Hematopoietic multipotent progenitor cell treated with erythropoietin and hydrocortisone succinate and interleukin-3 and kit ligand, for 4 days (in vitro differentiated cells): Measurements from ENCODE around the gene ADORA1.

Source experiments
- DNase-seq: peaks from one replicate; pipeline ENCODE4 v3.0.0-alpha.2; 2015

The ADORA1 gene

DNA sequence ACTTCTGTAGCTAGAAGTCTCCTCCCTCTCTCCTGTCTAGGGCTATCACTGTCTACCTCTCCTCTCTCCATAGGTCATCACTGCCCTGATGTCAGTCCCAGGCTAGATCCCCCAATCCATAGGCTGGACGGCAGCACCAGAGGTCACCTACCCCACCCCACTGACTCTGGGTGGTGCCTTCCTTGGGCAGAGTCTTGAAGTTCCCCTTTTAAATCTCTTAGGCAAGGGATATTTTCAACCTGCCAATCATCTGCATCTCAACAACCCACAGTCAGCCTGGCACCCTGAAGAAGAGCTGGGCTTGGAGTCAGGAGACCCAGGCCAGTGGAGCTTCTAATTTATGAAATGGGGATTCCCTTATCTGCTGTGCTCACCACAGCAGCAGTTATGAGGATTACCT, 34.9 kb downstream of the ADORA1 start:
- DNase-seq = peak; percentile 32

DNA sequence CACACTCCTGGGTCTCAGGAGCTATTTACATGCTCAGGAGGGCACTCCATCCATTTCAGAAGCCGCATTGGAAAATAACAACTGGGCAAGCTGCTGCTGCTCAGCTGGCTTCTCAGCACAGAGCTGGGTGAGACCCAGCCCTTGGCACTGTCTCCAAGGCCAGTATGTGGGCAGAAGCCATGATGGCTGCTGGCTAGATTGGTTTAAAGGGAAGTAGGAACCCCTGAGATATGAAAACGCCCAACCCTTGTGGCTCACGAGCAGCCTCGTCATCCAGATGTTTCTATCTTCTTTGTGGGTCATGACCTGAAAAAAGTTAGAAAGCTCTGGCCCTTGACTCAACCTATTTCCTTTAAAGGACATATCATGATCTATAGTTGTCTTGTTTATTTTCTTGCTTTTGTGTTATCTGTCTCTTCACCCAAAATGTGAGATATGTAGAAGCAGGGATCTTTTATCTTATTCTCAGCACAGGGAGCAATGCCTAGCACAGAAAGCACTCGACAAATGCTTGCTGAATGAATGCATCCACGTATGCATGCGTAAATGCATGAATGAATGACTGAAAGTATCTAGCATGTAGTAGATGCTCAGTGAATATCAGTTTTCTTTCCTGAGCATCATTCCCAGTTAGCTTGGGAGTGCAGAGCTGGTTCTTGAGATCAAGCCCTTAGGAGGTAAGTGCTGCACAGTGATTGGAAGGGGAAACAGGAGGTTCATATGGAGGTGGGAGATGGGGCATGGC, 36.5 kb downstream of the ADORA1 start:
- DNase-seq = peak; percentile 82

DNA sequence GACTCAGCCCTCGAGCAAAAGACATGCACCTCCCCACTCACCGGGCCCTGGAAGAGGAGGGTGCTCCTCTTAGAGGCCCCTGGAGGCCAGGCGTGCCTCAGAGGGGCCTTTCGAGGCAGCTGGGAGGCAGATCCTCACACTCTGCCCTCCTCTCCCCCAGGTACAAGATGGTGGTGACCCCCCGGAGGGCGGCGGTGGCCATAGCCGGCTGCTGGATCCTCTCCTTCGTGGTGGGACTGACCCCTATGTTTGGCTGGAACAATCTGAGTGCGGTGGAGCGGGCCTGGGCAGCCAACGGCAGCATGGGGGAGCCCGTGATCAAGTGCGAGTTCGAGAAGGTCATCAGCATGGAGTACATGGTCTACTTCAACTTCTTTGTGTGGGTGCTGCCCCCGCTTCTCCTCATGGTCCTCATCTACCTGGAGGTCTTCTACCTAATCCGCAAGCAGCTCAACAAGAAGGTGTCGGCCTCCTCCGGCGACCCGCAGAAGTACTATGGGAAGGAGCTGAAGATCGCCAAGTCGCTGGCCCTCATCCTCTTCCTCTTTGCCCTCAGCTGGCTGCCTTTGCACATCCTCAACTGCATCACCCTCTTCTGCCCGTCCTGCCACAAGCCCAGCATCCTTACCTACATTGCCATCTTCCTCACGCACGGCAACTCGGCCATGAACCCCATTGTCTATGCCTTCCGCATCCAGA, 37.7 kb downstream of the ADORA1 start:
- no peak for DNase-seq

DNA sequence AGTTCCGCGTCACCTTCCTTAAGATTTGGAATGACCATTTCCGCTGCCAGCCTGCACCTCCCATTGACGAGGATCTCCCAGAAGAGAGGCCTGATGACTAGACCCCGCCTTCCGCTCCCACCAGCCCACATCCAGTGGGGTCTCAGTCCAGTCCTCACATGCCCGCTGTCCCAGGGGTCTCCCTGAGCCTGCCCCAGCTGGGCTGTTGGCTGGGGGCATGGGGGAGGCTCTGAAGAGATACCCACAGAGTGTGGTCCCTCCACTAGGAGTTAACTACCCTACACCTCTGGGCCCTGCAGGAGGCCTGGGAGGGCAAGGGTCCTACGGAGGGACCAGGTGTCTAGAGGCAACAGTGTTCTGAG, 38.3 kb downstream of the ADORA1 start:
- no peak for DNase-seq

DNA sequence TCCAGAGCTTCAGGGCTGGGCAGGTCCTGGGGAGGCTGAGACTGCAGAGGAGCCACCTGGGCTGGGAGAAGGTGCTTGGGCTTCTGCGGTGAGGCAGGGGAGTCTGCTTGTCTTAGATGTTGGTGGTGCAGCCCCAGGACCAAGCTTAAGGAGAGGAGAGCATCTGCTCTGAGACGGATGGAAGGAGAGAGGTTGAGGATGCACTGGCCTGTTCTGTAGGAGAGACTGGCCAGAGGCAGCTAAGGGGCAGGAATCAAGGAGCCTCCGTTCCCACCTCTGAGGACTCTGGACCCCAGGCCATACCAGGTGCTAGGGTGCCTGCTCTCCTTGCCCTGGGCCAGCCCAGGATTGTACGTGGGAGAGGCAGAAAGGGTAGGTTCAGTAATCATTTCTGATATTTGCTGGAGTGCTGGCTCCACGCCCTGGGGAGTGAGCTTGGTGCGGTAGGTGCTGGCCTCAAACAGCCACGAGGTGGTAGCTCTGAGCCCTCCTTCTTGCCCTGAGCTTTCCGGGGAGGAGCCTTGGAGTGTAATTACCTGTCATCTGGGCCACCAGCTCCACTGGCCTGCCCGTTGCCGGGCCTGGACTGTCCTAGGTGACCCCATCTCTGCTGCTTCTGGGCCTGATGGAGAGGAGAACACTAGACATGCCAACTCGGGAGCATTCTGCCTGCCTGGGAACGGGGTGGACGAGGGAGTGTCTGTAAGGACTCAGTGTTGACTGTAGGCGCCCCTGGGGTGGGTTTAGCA, 38.8 kb downstream of the ADORA1 start:
- peak; percentile 50 for DNase-seq

DNA sequence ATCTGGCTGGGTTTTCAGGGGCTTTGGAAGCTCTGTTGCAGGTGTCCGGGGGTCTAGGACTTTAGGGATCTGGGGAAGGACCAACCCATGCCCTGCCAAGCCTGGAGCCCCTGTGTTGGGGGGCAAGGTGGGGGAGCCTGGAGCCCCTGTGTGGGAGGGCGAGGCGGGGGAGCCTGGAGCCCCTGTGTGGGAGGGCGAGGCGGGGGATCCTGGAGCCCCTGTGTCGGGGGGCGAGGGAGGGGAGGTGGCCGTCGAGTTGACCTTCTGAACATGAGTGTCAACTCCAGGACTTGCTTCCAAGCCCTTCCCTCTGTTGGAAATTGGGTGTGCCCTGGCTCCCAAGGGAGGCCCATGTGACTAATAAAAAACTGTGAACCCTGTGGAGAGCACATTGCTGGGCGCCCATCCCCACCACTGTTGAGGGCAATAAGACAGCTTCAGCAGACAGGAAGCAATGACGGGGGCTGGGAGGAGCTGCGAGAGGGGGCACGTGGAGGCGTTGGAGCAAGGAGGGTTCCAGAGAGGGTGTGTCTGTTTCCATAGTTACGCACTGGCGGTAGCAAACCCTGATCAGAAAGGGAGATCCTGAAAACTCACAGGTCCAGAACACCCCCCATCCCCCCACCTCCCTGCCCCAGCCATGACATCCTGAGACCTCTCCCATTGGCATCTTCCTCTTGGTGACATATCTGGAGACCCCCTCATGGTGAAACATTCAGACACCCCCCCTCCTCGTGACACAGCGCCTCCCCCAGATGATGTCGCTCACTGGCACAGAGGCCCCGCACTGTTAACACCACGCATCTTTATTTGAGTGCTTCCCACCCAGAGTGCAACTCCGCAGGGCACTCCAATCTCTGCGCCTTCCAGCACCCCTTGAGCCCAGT, 39.7 kb downstream of the ADORA1 start:
- DNase-seq = peak; percentile 52

DNA sequence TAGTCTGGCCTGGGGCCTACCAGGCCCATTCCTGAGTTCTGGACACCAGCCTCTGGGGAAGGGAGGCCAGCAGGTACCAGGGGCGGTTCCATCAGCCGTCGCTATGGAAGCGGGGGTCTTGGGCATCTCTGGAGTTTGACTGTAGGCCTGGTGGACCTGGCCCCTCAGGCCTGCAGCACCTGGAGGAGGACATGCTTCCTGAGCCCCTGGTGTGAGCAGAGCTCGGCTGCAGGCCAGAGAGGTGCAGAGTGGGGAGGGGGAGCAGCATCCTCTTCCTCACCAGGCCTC, 40.3 kb downstream of the ADORA1 start:
- DNase-seq = no peak

DNA sequence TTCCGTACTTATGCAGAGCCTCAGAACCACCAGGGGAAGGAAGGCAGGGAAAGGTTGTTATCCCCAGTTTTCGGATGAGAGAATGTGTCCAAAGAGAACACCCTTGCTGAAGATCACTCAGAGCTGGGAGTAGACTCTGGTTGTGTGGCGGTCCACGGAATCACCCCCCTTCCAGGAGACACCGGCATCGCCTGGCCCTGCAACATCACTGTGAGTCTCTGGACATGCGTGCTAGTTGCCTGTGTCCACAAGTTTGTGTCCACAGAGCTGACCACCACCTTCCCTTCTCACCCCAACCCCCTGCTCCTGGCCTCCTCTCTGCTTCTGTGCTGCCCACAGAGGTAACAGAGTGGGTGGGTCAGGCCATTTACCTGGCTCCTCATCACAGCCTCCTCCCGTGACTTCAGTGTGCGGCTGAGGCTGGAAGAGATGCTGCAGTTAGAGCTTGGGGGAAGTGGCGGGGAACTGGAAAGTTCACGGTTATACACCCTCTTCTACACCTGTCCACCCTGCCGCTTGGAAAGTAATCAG, 40.8 kb downstream of the ADORA1 start:
- no peak for DNase-seq

DNA sequence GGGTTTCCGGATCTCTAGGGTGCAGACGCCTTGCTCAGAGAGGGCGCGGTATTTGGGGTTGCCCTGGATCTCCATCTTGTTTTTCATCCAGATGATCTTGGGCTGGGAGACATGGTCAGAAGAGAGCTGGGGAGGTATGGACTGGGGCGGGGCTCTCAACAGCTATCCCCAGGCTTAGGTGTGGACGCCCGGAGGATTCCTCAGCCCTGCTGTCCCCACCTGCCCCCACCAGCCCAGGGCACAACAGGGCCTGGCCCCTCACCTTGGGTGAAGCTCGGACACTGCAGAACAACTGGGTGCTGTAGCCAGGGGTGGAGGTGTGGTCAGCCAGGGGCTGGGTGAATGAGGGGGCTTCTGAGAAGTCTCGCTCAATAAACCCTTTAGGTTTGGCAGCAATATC, 41.5 kb downstream of the ADORA1 start:
- DNase-seq = no peak

DNA sequence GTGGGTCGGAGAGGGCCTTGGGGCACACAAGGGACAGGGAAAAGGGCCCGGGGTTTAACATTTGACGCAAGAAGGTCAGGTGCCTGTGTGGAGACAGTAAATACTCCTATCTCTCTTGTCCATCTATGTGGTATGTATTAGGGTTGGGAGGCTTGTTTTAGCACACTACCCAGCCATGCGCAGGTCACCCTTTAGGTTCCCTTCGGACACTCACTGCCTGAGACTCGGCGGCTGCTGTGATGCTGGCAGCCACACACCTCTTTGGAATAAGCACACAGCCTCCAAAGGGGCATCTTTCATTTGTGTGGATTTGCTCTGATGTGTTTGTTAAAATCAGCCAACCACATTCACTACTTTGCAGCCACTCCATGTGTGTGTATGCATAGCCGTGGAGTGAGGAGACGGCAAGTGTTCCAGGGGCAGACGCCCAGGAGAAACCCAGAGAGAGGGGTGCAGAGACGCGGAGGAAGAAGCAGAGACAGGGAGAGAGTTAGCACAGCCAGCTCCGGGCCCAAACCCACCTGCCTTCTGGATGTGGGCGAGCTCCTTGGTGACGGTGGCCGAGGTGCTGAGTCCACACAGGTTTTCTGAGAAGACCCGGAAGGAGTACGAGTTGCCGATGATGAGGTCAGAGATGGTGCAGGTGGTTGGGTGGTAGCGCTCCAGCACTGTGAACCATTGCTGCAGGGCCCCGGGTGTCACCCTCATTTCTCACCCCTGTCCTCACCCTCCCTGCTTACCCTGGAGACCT, 42.4 kb downstream of the ADORA1 start:
- no peak for DNase-seq

DNA sequence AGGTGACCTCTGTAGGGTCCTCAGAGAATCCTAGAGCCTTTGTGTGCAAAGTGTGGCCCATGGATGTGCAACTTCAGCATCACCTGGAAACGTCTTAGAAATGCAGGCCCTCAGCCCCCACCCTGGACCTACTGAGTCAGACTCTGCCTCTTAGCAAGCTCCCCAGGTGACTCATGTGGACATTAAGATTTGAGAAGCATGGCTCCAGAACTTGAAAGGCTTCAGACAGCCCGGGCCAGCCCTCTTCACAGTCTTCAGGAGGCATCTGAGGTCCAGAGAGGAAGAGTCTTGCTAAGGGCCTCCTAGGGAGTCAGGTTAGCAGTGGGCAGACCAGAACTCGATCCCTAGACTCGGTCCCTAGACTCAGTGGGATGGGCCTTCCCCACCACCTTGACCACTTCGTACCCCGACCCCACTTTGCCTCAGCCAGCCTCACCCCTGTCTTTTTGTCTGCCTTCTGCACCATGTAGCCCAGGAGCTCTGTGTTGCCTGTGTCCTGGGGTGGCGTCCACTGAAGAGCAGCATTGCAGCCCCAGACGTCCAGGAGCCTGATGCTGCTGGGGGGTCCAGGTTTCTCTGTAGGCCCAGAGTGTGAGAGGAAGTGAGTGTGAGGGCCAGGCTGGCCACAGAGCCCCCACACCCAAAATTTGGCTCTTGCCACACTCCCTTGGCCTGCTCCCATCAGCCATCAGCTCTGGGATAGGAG, 43.3 kb downstream of the ADORA1 start:
- DNase-seq = no peak

DNA sequence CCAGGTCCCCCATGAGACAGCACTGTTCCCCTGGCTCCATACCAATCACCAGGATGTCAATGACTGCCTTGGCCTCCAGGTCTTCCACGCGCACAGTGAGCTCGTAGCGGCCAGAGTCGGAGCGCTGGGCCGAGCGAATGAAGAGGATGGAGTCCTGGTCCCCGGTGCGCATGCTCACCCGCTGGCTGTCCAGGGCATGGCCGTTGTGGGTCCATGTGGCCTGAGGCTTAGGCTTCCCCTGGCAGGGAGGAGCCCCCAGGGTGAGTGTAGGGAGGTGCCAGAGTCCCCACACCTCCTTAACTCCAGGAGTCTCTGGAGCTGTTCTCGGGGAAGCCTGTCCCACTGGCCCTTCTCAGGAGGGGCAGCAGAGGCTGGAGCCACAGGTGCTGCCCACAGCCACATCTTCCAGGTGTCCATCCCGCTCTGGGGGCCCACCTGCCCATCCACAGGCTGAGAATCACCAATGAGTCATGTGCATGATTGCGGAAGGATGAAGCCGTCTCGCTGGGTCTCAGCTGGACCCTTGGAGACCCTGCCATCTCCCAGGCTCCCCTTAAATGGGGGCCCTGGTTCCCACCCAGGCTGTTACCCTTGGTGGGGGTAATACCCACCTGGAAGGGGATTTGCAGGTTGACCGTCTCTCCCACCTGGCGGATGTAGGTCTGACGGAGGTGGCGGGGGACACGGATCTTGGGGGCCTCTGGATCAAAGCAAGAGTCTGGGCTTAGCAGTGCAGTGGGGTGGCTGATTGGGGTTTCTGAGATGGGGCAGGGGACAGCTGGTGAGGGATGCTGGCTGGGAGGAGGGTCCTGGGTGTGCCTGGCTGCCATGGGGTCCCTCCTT, 44.0 kb downstream of the ADORA1 start:
- no peak for DNase-seq

DNA sequence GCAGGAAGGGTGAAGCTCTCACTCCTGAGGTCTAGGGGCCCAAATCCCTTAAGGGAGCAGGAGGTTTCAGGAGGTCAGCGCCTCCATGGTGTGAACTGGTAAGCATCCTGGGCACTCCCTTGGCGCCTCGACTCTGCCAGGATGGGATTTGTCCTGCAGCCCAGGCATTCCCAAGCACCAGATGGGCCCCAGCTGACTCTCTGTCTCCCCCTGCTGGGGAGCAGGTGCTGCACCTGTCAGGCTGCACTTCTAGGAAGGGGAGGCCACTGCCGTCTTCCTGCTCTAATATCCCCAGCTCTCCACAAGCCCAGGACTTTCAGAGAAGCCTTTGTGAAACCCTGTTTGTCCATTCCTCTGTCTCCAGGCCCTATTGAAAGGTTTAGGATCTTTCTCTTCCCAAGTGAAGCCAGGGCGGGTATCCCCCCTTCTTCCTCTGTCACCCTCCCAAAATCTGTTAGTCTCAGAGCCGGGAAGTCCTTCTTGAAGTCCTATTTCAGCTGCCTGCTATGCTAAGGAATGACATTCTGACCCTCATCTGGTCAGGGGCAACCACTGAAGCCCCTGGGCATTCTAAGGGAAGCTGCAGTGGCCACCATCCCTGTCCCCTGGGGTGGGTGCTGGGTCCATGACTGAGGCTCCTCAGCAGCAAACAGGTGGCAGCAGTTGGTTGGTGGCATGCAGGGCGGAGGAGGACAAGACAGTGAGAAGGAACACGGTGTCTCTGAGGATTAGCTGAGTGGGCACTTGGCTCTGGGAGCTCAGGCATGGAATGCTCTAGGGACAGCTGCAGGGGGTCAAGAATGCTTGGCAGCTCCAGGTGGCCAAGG, 44.9 kb downstream of the ADORA1 start:
- DNase-seq = peak; percentile 70

DNA sequence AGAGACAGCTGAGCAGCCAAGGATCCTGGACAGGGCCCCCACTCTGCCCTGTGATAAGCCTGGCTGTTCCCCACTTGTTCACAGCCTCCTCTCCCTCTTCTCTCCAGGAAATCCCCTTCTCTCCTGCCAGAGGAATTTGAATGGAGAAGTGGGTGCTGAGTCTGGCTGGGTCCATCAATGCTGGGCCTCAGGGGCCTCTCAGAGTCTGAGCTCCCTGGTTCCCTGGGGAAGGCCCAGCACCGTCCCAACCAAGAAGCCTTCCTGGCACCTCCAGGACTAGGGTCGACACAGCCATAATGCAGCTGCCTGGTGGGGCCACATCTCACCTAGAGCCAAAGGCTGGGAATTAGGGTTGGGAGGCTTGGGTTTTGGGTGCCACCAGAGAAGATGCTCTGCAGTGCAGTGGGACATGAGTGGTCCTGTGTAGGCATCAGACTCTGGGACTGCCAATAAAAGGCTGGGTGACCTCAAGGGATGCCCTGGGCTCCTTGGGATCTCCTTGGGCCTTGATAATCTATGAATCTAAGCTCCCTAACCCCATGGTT, 45.6 kb downstream of the ADORA1 start:
- no peak for DNase-seq

DNA sequence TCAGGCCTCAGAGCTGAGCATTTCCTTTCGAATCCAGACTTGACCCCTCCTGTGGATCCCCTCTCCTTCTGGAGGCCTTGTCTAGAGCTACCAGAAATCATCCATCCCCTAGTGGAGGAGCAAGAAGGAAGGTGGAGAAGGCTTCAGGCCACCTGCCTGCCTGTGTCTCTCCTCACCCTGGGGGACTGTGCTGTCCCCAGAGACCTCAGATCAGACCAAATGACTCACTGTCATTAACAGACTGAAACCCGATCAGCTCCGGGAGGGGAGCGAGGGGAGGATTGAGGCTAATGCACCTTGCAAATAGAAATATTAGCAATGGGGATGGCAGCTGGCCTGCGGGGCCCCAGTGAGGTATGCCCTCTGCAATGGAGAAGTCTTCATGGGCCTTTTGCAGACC, 46.0 kb downstream of the ADORA1 start:
- DNase-seq = no peak

DNA sequence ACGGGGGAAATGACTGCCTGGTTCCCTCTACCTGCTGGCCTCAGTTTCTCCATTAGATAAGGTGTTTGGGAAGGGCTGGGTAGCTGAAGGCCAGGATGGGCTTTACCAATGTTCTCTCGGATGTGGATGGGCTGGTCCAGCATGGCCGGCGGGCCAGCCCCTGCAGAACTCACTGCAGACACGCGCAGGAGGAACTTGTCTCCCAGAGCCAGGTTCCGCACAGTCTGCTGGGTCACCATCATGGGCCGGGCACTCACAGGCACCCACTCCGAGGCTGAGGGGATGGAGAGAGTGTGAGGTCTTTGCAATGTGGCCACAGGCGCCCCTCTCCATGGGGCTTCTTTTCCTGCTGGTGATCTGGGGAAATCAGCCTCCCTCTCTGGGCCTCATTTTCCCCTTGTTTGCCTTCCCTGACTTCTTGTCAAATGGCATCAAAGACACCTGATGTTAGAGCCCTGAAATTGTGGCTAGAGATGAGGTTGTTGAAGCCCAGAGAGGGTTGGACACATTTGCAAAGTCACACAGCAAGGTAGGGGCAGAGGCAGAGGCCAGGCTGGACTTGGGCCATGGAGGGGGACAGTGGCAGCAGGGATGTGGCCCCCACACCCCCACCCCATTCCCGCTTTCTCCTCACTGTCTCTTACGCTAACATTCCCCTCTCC, 46.9 kb downstream of the ADORA1 start:
- DNase-seq = no peak

DNA sequence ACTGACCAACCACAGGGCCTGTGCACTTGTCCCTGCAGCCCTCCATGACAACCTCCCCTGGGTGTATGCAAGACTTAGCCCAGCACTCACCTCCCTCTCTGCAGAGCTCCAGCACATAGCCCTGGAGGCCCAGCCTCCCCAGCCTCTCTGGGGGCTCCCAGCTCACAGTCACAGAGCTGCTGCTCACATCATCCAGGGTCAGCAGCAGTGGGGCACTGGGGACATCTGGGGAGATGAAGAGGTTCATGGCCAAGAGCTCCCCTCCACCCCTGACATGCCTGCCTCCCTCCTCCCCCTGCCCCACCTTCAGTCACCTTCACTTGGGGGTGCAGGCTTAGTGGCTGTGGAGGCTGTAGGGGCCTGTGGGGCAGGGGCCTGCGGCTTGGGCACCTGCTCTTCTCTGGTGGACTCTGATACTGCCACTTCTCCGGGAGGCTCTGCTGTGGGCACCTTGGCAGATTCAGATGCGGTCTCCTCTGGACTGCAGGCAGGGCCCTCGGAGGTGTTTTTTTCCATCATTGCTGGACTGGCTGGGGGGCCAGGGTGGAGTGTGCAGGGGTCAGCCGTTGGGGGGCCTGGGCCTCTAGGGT, 47.8 kb downstream of the ADORA1 start, which contains the start of gene MYBPH:
TSS of gene MYBPH (minus strand) at position 590 of the 590 bp plus-strand sequence. CDS start at position 519, 71 bp downstream.
- DNase-seq = no peak

DNA sequence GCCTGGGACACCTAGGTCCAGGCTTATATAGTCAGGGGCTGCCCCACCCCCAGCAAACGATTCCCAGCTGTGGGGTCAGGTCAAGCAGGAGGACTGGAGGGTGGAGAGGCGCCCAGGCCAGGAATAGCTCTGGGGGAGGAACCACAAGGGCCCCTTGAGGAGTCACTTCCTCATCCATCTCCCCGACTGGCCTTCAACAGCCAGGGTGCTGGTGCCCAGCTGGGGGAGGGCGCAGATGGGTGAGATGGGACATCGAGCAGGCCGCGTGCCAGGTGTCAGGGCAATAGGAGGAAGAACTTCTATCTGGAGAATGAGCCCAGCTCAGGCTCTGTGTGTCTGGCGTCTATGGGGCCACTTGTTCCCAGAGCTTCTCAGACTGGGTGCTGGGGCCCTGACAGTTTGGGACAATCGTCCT, 48.3 kb downstream of the ADORA1 start:
- peak; percentile 22 for DNase-seq
